BJ (cell line): Measurements from ENCODE around the gene ARID3A. TPM values are rescaled to one million over a fixed set of nuclear protein-coding genes. Genes with fewer than 3 reads are reported as not detected.
"Not testable (repeated sequence)": the region's sequence is repeated elsewhere in the genome, so short reads cannot be mapped to it uniquely, and the experiment has no call there.

Experiments used
- CTCF ChIA-PET: fragments of 350-600 bp; formaldehyde crosslinking; extraction: SDS; loops from one replicate; lab custom pipeline; 2021; ENCODE audit warnings: antibody characterized with exemption, inconsistent platforms; lab: Yijun Ruan, JAX
- POLR2A ChIA-PET: fragments of 300-600 bp; sonication (Branson Sonifier 250); formaldehyde crosslinking; extraction: SDS; loops from one replicate; lab custom pipeline; 2021; ENCODE audit warnings: antibody characterized with exemption; lab: Charles Lee
- DNase-seq: peaks from one replicate; pipeline ENCODE4 v3.0.0-alpha.2; 2011; ENCODE audit warnings: low read depth
- H3K27me3 ChIP-seq: 2 replicates; pipeline ENCODE4 v1.6.0; 2011; ENCODE audit warnings: low read length; ENCODE audit not compliant: control insufficient read depth, insufficient read depth
- H3K36me3 ChIP-seq: 2 replicates; pipeline ENCODE4 v1.5.1; 2011; ENCODE audit warnings: low read length; ENCODE audit not compliant: control insufficient read depth, insufficient read depth
- H3K4me3 ChIP-seq: 2 replicates; pipeline ENCODE4 v1.5.1; 2011; ENCODE audit warnings: low read depth, mild to moderate bottlenecking, control low read depth, low read length
- polyA plus RNA-seq: library from polyadenylated mRNA; depleted of rRNA; stranded (reverse); fragments of >200 nt; gene quantifications from 2 replicates; pipeline ENCODE4 v1.2.3, GENCODE V29; 2011; rRNA removed
- small RNA-seq: library from RNA; depleted of rRNA; stranded (forward); fragments of <200 nt; gene quantifications from one replicate; pipeline ENCODE3, GENCODE V24; 2012; ENCODE audit warnings: low replicate concordance, low read depth; ENCODE audit not compliant: insufficient read length
- TF ChIP-seq, protein P1 (sequence below): IDR thresholded peaks from 2 replicates; pipeline ENCODE4 v1.5.1; 2011; ENCODE audit warnings: low read depth, mild to moderate bottlenecking, control low read depth, inconsistent platforms, low read length, moderate library complexity; ENCODE audit not compliant: insufficient read depth

The ARID3A gene
- polyA plus RNA-seq, 1 experiment, result 17.4 TPM

DNA sequence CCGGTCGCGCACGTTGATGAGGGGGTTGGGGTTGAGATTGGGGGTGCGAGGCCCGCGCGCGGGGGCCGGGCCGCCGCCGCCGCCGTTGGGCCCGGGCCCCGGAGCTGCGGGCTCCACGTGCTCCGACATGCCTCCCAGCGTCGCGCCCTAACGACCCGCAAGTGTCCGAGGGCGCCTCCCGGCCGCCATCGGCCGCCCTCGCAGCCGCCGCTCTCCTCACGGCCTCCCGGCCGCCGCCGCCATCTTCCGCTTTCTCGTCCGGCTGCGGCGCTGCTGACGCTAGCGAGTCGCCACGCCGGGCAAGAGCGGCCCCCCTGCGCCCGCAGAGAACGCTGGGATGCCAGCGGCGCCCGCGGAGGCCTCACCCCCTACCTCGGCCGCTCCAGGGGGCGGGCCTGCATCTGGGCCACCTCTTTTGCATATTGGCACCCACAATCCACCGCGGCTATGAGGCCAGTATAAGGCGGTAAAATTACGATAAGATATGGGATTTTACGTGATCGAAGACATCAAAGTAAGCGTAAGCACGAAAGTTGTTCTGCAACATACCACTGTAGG is 95.1 kb downstream of the ARID3A start, which contains the start of gene TMEM259:
Gene TMEM259 (minus strand): TSS at position 256 of the 558 bp plus-strand sequence. CDS start 127 bp downstream, at position 129.
- ChIA-PET POLR2A (interaction anchor here (0.6 kb wide), 1 partner anchor 246 kb away, joined by 5 read pairs; no protein-coding TSS in a partner anchor), CTCF (interaction anchor here (1.9 to 2.6 kb wide), 2 partner anchors 93 to 223 kb away, joined by 7 to 8 read pairs; no protein-coding TSS in a partner anchor)
- no peaks in the 10 kb centered on the region for H3K27me3 ChIP-seq
- TF ChIP-seq, protein P1, sequence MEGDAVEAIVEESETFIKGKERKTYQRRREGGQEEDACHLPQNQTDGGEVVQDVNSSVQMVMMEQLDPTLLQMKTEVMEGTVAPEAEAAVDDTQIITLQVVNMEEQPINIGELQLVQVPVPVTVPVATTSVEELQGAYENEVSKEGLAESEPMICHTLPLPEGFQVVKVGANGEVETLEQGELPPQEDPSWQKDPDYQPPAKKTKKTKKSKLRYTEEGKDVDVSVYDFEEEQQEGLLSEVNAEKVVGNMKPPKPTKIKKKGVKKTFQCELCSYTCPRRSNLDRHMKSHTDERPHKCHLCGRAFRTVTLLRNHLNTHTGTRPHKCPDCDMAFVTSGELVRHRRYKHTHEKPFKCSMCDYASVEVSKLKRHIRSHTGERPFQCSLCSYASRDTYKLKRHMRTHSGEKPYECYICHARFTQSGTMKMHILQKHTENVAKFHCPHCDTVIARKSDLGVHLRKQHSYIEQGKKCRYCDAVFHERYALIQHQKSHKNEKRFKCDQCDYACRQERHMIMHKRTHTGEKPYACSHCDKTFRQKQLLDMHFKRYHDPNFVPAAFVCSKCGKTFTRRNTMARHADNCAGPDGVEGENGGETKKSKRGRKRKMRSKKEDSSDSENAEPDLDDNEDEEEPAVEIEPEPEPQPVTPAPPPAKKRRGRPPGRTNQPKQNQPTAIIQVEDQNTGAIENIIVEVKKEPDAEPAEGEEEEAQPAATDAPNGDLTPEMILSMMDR, result no peak
- DNase-seq, result peak; percentile 68
- no peaks in the 10 kb centered on the region for H3K36me3 ChIP-seq
- H3K4me3 ChIP-seq, result peak within 1 kb of the TSS; percentile 97

DNA sequence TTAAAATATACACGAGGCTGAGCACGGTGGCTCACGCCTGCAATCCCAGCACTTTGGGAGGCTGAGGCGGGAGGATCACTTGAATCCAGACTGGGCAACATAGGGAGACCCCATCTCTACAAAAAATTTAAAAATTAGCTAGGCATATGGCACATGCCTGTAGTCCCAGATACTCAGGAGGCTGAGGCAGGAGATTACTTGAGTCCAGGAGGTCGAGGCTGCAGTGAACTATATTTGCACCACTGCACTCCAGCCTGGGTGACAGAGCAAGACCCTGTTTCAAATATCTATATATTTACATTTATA is 98.0 kb downstream of the ARID3A start:
- H3K36me3 ChIP-seq, H3K4me3 ChIP-seq, H3K27me3 ChIP-seq, POLR2A ChIA-PET, CTCF ChIA-PET, DNase-seq: not testable (repeated sequence)

DNA sequence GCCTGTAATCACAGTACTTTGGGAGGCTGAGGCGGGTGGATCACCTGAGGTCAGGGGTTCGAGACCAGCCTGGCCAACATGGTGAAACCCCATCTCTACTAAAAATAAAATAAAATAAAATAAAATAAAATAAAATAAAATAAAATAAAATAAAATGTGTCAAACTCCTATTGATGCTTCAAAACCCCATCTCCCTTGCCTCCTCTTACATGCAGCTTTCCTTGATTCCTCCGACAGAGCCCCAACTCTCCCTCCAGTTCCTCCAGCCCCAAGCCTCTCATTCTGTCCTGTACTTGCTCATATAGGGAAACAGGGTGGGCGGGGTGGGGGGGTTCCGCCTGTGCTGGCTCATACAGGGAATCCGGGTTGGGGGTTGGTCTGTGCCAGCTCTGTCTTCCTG is 99.2 kb downstream of the ARID3A start:
- H3K4me3 ChIP-seq, POLR2A ChIA-PET, H3K27me3 ChIP-seq, DNase-seq, H3K36me3 ChIP-seq: not testable (repeated sequence)
- CTCF ChIA-PET, result interaction anchor here (1.4 kb wide), 1 partner anchor 15 kb away, joined by 3 read pairs; the partner anchor contains the start of gene ABCA7

Small RNAs within 50 kb of the gene (small RNA-seq; reads per million reads assigned to genes)
- gene RNU6-2, result not detected
- gene RNU6-9, result 3.8 reads per million, percentile 50 among the genes with 10 or more reads in this experiment

Other genes with a start within 250 kb of the ARID3A start
- gene FSTL3, start 249.6 kb upstream of the ARID3A start, polyA plus RNA-seq, result 62.5 and 83.2 TPM in 2 replicates
- gene PRSS57, start 230.6 kb upstream of the ARID3A start, polyA plus RNA-seq, result not detected in 2 replicates
- 1.1 and 1.2 TPM in 2 replicates for gene PALM, start 217.1 kb upstream of the ARID3A start, polyA plus RNA-seq
- 0.05 and 0.06 TPM in 2 replicates for gene MISP, start 174.9 kb upstream of the ARID3A start, polyA plus RNA-seq
- 137 and 328 TPM in 2 replicates for gene PTBP1, start 128.6 kb upstream of the ARID3A start, polyA plus RNA-seq
- 0.56 and 1.1 TPM in 2 replicates for gene PLPPR3, start 104.1 kb upstream of the ARID3A start, polyA plus RNA-seq
- gene AZU1, start 98.2 kb upstream of the ARID3A start, polyA plus RNA-seq, result 0.07 TPM in 1 of 2 replicates, not detected in the other
- not detected in 2 replicates for gene PRTN3, start 85.0 kb upstream of the ARID3A start, polyA plus RNA-seq
- 0.10 and 0.12 TPM in 2 replicates for gene ELANE, start 73.7 kb upstream of the ARID3A start, polyA plus RNA-seq
- 0.70 and 0.77 TPM in 2 replicates for gene CFD, start 66.4 kb upstream of the ARID3A start, polyA plus RNA-seq
- gene MED16, start 32.8 kb upstream of the ARID3A start, polyA plus RNA-seq, result 21.5 and 39.8 TPM in 2 replicates
- gene RNU6-9, start 32.6 kb upstream of the ARID3A start, polyA plus RNA-seq, result not detected in 2 replicates
- 35.3 and 46.6 TPM in 2 replicates for gene R3HDM4, start 12.8 kb upstream of the ARID3A start, polyA plus RNA-seq
- not detected in 2 replicates for gene KISS1R, start 8.7 kb upstream of the ARID3A start, polyA plus RNA-seq
- gene WDR18, start 58.3 kb downstream of the ARID3A start, polyA plus RNA-seq, result 28.1 and 44.3 TPM in 2 replicates
- 0.28 and 0.32 TPM in 2 replicates for gene GRIN3B, start 74.4 kb downstream of the ARID3A start, polyA plus RNA-seq
- 69.2 and 111 TPM in 2 replicates for gene TMEM259, start 95.1 kb downstream of the ARID3A start, polyA plus RNA-seq
- gene RNU6-2, start 95.5 kb downstream of the ARID3A start, polyA plus RNA-seq, result not detected in 2 replicates
- gene CNN2, start 100.6 kb downstream of the ARID3A start, polyA plus RNA-seq, result 315 and 529 TPM in 2 replicates
- 1.3 and 1.9 TPM in 2 replicates for gene ABCA7, start 114.1 kb downstream of the ARID3A start, polyA plus RNA-seq
- 0.13 and 0.28 TPM in 2 replicates for gene ARHGAP45, start 141.1 kb downstream of the ARID3A start, polyA plus RNA-seq
- 174 and 292 TPM in 2 replicates for gene POLR2E, start 169.3 kb downstream of the ARID3A start, polyA plus RNA-seq
- 463 and 626 TPM in 2 replicates for gene GPX4, start 178.0 kb downstream of the ARID3A start, polyA plus RNA-seq
- gene SBNO2, start 248.2 kb downstream of the ARID3A start, polyA plus RNA-seq, result 15.5 and 26.1 TPM in 2 replicates